IMR-90 (cell line): Measurements from ENCODE around the gene SGPL1. TPM values are rescaled to one million over a fixed set of nuclear protein-coding genes. Genes with fewer than 3 reads are reported as not detected.

Experiments
- ATAC-seq: fragments of 200-7000 bp; cut with Tn5 transposase; 2 replicates; pipeline ENCODE4 v1.9.1; 2020; ENCODE audit warnings: low read depth, mild to moderate bottlenecking, moderate library complexity
- BruUV-seq: library from RNA; stranded (reverse); fragments of 400-500 nt; replicated peaks from 2 replicates; lab custom pipeline; 2021; lab: Mats Ljungman, UMichigan
- CTCF ChIA-PET: fragments of 300-600 bp; formaldehyde crosslinking; extraction: SDS; loops from one replicate; lab custom pipeline; 2021; ENCODE audit warnings: antibody characterized with exemption; lab: Yijun Ruan, JAX
- POLR2A ChIA-PET: fragments of 300-600 bp; sonication (Branson Sonifier 250); formaldehyde crosslinking; loops from one replicate; lab custom pipeline; 2022; ENCODE audit warnings: antibody characterized with exemption; ENCODE audit not compliant: unreplicated experiment; lab: Charles Lee
- DNase-seq: peaks from one replicate; pipeline ENCODE4 v3.0.0; 2013
- H2AFZ ChIP-seq: replicated peaks from 2 replicates; pipeline ENCODE3; 2013; ENCODE audit warnings: low read length, mild to moderate bottlenecking; ENCODE audit not compliant: poor library complexity
- H2AK5ac ChIP-seq: 2 replicates; pipeline ENCODE4 v1.6.1; 2013; ENCODE audit warnings: low read depth, low read length, inconsistent platforms
- H2AK9ac ChIP-seq: replicated peaks from 2 replicates; pipeline ENCODE3; 2013; ENCODE audit warnings: mild to moderate bottlenecking, low read depth, low read length, moderate library complexity; ENCODE audit not compliant: poor library complexity
- H2BK120ac ChIP-seq: 2 replicates; pipeline ENCODE4 v1.6.1; 2013; ENCODE audit warnings: low read depth, low read length, inconsistent platforms
- H2BK15ac ChIP-seq: 3 replicates; pipeline ENCODE4 v1.6.1; 2013; ENCODE audit warnings: low read depth, low read length, inconsistent platforms
- H2BK20ac ChIP-seq: 2 replicates; pipeline ENCODE4 v1.6.1; 2013; ENCODE audit warnings: low read depth, mild to moderate bottlenecking, inconsistent platforms, low read length, moderate library complexity
- H2BK5ac ChIP-seq: 2 replicates; pipeline ENCODE4 v1.6.1; 2013; ENCODE audit warnings: mild to moderate bottlenecking, low read depth, low read length, inconsistent platforms; ENCODE audit not compliant: poor library complexity, severe bottlenecking
- H3K14ac ChIP-seq: replicated peaks from 2 replicates; pipeline ENCODE4 v1.6.1; 2013; ENCODE audit warnings: low read depth, low read length, inconsistent platforms
- H3K18ac ChIP-seq: 2 replicates; pipeline ENCODE4 v1.6.1; 2013; ENCODE audit warnings: low read depth, low read length, control low read depth
- H3K23ac ChIP-seq: 2 replicates; pipeline ENCODE4 v1.6.1; 2013; ENCODE audit warnings: low read depth, low read length, inconsistent platforms
- H3K27ac ChIP-seq: 2 replicates; pipeline ENCODE4 v1.5.1; 2013; ENCODE audit warnings: mild to moderate bottlenecking, control low read depth, low read length; ENCODE audit not compliant: insufficient read depth
- H3K27me3 ChIP-seq: 2 replicates; pipeline ENCODE4 v1.6.1; 2013; ENCODE audit warnings: low read length; ENCODE audit not compliant: control insufficient read depth, insufficient read depth
- H3K36me3 ChIP-seq: 2 replicates; pipeline ENCODE4 v1.6.1; 2013; ENCODE audit warnings: low read length, mixed read lengths; ENCODE audit not compliant: control insufficient read depth, insufficient read depth
- H3K4ac ChIP-seq: 2 replicates; pipeline ENCODE4 v1.6.1; 2013; ENCODE audit warnings: low read depth, low read length, inconsistent platforms
- H3K4me1 ChIP-seq: 2 replicates; pipeline ENCODE4 v1.6.1; 2013; ENCODE audit warnings: low read length, mixed read lengths; ENCODE audit not compliant: control insufficient read depth, insufficient read depth
- H3K4me2 ChIP-seq: 2 replicates; pipeline ENCODE4 v1.6.1; 2013; ENCODE audit warnings: low read depth, mild to moderate bottlenecking, control low read depth, low read length, moderate library complexity
- H3K4me3 ChIP-seq: 2 replicates; pipeline ENCODE4 v1.5.1; 2013; ENCODE audit warnings: low read depth, mild to moderate bottlenecking, control low read depth, low read length, moderate library complexity; ENCODE audit not compliant: insufficient read depth
- H3K56ac ChIP-seq: 2 replicates; pipeline ENCODE4 v1.6.1; 2013; ENCODE audit warnings: low read length, inconsistent platforms; ENCODE audit not compliant: insufficient read depth; ENCODE audit errors: extremely low read depth
- H3K79me1 ChIP-seq, 2 experiments: 2 replicates each; pipeline ENCODE4 v1.6.1; 2013; ENCODE audit warnings: low read length in 2 of 2, inconsistent platforms in 1 of 2, low read depth in 1 of 2
- H3K9ac ChIP-seq: 2 replicates; pipeline ENCODE4 v1.6.1; 2013; ENCODE audit warnings: low read depth, low read length, control low read depth
- H3K9me1 ChIP-seq: 2 replicates; pipeline ENCODE4 v1.6.1; 2013; ENCODE audit warnings: low read length, inconsistent platforms; ENCODE audit not compliant: insufficient read depth
- H3K9me3 ChIP-seq: 2 replicates; pipeline ENCODE4 v1.6.1; 2013; ENCODE audit warnings: low read length; ENCODE audit not compliant: control insufficient read depth, insufficient read depth
- H4K20me1 ChIP-seq: 2 replicates; pipeline ENCODE4 v1.6.1; 2013; ENCODE audit warnings: low read length, inconsistent platforms; ENCODE audit not compliant: insufficient read depth
- H4K5ac ChIP-seq: 2 replicates; pipeline ENCODE4 v1.6.1; 2013; ENCODE audit warnings: mild to moderate bottlenecking, low read depth, low read length, control low read depth
- H4K8ac ChIP-seq, 2 experiments: 2 replicates each; pipeline ENCODE4 v1.6.1; 2013; ENCODE audit warnings: low read depth in 2 of 2, low read length in 2 of 2, control low read depth in 1 of 2, inconsistent platforms in 1 of 2
- H4K91ac ChIP-seq: 2 replicates; pipeline ENCODE4 v1.6.1; 2013; ENCODE audit warnings: low read depth, low read length, inconsistent platforms; ENCODE audit not compliant: insufficient read depth
- BHLHE40 ChIP-seq: fragments of 150-350 bp; IDR thresholded peaks from 2 replicates; pipeline ENCODE4 v1.6.1; 2016; ENCODE audit warnings: mild to moderate bottlenecking, low read depth, low read length
- RAD21 ChIP-seq: IDR thresholded peaks from 2 replicates; pipeline ENCODE4 v1.6.1; 2012; ENCODE audit warnings: low read length, improper control_type of control experiment
- RCOR1 ChIP-seq: IDR thresholded peaks from 2 replicates; pipeline ENCODE4 v1.6.1; 2012; ENCODE audit warnings: mild to moderate bottlenecking, low read length, improper control_type of control experiment; ENCODE audit not compliant: insufficient replicate concordance
- WGBS, 2 experiments: methylation state at CpG; one replicate each; pipeline versions ENCODE4 v1.1.5 to v1.1.7; 2013; ENCODE audit warnings: missing lambda C conversion rate in 2 of 2; ENCODE audit not compliant: insufficient read length in 1 of 2; ENCODE audit errors: extremely low coverage in 2 of 2; 5-methylcytosine and 5-hydroxymethylcytosine counted together
- dilution Hi-C: fragments of 300-500 bp; cut with HindIII; formaldehyde crosslinking; loops from one replicate; pipeline ENCODE4 v1.14.3; 2018; ENCODE audit warnings: low sequenced_read_pairs; ENCODE audit not compliant: unreplicated experiment
- in situ Hi-C: fragments of 300-500 bp; cut with MboI; formaldehyde crosslinking; loops from 3 replicates; pipeline ENCODE4 v1.14.3; 2019; ENCODE audit warnings: low sequenced_read_pairs, inconsistent platforms, mixed read lengths
- intact Hi-C: fragments of 100-400 bp; cut with micrococcal nuclease; formaldehyde crosslinking; loops from 2 replicates; pipeline ENCODE4 v1.10.0; 2022
- polyA plus RNA-seq, 3 experiments: library from polyadenylated mRNA; depleted of rRNA; stranded (reverse); fragments of >200 nt; gene quantifications; 2 replicates each; pipeline ENCODE4 v1.2.3, GENCODE V29; 2012; ENCODE audit warnings: low replicate concordance in 1 of 3
- total RNA-seq: library from RNA; depleted of rRNA; stranded (reverse); fragments of >200 nt; gene quantifications from 2 replicates; pipeline ENCODE4 v1.2.3, GENCODE V29; 2012
- TF ChIP-seq, protein P1 (sequence below): fragments of 150-350 bp; IDR thresholded peaks from 2 replicates; pipeline ENCODE4 v1.6.1; 2017; ENCODE audit warnings: mild to moderate bottlenecking, antibody characterized with exemption, low read length, low read depth

SGPL1 gene
- total and polyA plus RNA-seq, 2 of the 4 experiments (the other 2 are of a cell fraction): 12.2 to 26.7 TPM

DNA sequence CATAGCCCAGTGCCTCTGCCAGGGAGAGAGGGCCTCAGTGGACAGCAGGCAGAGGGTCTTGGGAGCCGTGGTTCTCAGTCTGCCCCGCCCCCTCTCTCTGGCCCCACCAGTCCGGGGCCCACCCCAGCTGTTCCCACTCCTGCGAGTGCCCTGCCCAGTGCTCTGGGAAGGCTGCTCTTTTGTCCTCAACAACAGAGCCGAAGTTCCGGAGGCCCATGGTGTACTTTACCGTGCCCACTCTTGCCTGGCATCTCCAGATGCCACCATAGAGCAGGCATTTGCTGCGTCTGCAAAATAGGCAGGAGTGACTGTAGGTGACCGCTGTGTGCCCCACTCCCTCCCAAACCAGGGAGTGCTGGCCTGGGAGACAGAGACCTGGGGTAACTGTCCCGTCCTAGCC lies 101.9 kb downstream of the SGPL1 start:
- Histone ChIP-seq H3K18ac (no peak overlapping the region), H4K20me1 (no peaks in the 10 kb centered on the region), H2BK120ac (no peak overlapping the region), H3K27ac (no peak overlapping the region), H3K79me1 (no peaks in the 10 kb centered on the region), H2BK5ac (no peak overlapping the region), H3K14ac (no peak overlapping the region), H3K4me1 (no peaks in the 10 kb centered on the region), H3K27me3 (peaks cover 71% of the 10 kb centered on the region), H2BK15ac (no peak overlapping the region), H3K36me3 (no peaks in the 10 kb centered on the region), H2AFZ (no peak overlapping the region), H4K5ac (no peak overlapping the region), H3K56ac (no peak overlapping the region), H3K4me2 (no peak overlapping the region), H2AK9ac (no peak overlapping the region), H3K9me1 (no peaks in the 10 kb centered on the region), H3K9ac (no peak overlapping the region), H3K4me3 (no peak overlapping the region), H3K4ac (no peak overlapping the region), H4K91ac (no peak overlapping the region), H3K23ac (no peak overlapping the region), H2AK5ac (no peak overlapping the region), H3K9me3 (no peaks in the 10 kb centered on the region), H4K8ac (no peak overlapping the region), H2BK20ac (no peak overlapping the region)
- BruUV-seq: no TSS peak
- DNase-seq: no peak
- dilution Hi-C loops (no loop called here), in situ Hi-C loops (no loop called here), intact Hi-C loops (no loop called here)
- POLR2A ChIA-PET: no interaction called here
- CTCF ChIA-PET: no interaction called here
- no peak for TF ChIP-seq BHLHE40
- TF ChIP-seq RAD21: no peak
- TF ChIP-seq, protein P1, sequence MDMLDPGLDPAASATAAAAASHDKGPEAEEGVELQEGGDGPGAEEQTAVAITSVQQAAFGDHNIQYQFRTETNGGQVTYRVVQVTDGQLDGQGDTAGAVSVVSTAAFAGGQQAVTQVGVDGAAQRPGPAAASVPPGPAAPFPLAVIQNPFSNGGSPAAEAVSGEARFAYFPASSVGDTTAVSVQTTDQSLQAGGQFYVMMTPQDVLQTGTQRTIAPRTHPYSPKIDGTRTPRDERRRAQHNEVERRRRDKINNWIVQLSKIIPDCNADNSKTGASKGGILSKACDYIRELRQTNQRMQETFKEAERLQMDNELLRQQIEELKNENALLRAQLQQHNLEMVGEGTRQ: no peak
- TF ChIP-seq RCOR1: no peak
- 67% methylated on average over 1 of the region's 10 CpGs; no CpG with 5 or more reads in 1 of the 2 experiments for WGBS, 2 experiments
- no peak for ATAC-seq
